ENCODE measurements around the gene VPS54.

Gene VPS54

GRCh38 chr2:64019083-64019974, at the start of gene VPS54:
VPS54 (minus strand) TSS chr2:64019428; CDS start chr2:63983999, 35,429 bp downstream.
- peak; percentile 56 to 61 for DNase-seq

- no peak for DNase-seq
Observed at GRCh38 chr2:64067326-64067725, 48.1 kb upstream of the VPS54 start.

GRCh38 chr2:64065516-64065915, 46.3 kb upstream of the VPS54 start:
- no peak for DNase-seq

GRCh38 chr2:64063924-64064331, 44.7 kb upstream of the VPS54 start:
- DNase-seq = no peak

- DNase-seq = no peak
Observed at GRCh38 chr2:64063454-64063853, 44.2 kb upstream of the VPS54 start.

- DNase-seq = no peak
Observed at GRCh38 chr2:64062840-64063239, 43.6 kb upstream of the VPS54 start.

GRCh38 chr2:64059270-64059669, 40.0 kb upstream of the VPS54 start:
- DNase-seq = no peak

GRCh38 chr2:64056021-64056420, 36.8 kb upstream of the VPS54 start:
- DNase-seq = no peak

- DNase-seq = no peak
Observed at GRCh38 chr2:64054161-64054915, 35.1 kb upstream of the VPS54 start.

GRCh38 chr2:64052463-64053241, 33.4 kb upstream of the VPS54 start:
- no peak for DNase-seq

GRCh38 chr2:64049633-64050220, 30.5 kb upstream of the VPS54 start:
- DNase-seq = peak; percentile 61 to 69

GRCh38 chr2:64045938-64046337, 26.7 kb upstream of the VPS54 start:
- DNase-seq = no peak

GRCh38 chr2:64040161-64040560, 20.9 kb upstream of the VPS54 start:
- no peak for DNase-seq

- DNase-seq = peak in 1 of 2 donors; percentile 26
Observed at GRCh38 chr2:64036034-64036705, 16.9 kb upstream of the VPS54 start.

- DNase-seq = peak in 1 of 2 donors; percentile 29
Observed at GRCh38 chr2:64035072-64035942, 16.1 kb upstream of the VPS54 start.

- DNase-seq = no peak
Observed at GRCh38 chr2:64029116-64029665, 10.0 kb upstream of the VPS54 start.

- no peak for DNase-seq
Observed at GRCh38 chr2:64025741-64026140, 6.5 kb upstream of the VPS54 start.

GRCh38 chr2:64024259-64024949, 5.2 kb upstream of the VPS54 start:
- no peak for DNase-seq

GRCh38 chr2:64023485-64024258, 4.4 kb upstream of the VPS54 start:
- no peak for DNase-seq
